ENCODE data around the gene LGR6.

GRCh38 chr1:202154766-202155477 lies 38.7 kb upstream of the LGR6 start:
- TF ChIP-seq CTCF (IDR thresholded peaks at IDR 0.05; ENCODE audit: low read depth, low read length): peak; percentile 93
- TF ChIP-seq EZH2phosphoT487 (IDR thresholded peaks at IDR 0.05; ENCODE audit: low read depth): no peak
